GM12878 (cell line): Measurements from ENCODE around the gene ADAP1. TPM values are rescaled to one million over a fixed set of nuclear protein-coding genes. Genes with fewer than 3 reads are reported as not detected.

Source experiments
- ATAC-seq: fragments of 200-7000 bp; cut with Tn5 transposase; 3 replicates; pipeline ENCODE4 v1.9.1; 2020; ENCODE audit warnings: mild to moderate bottlenecking, moderate library complexity
- BruUV-seq: library from RNA; stranded (reverse); fragments of 400-500 nt; replicated peaks from 2 replicates; lab custom pipeline; 2021; lab: Mats Ljungman, UMichigan
- CTCF ChIA-PET: fragments of 300-600 bp; sonication (Branson Sonifier 250); formaldehyde crosslinking; extraction: SDS; loops from one replicate; lab custom pipeline; 2021; ENCODE audit warnings: inconsistent platforms; lab: Yijun Ruan, JAX
- POLR2A ChIA-PET: fragments of 350-600 bp; formaldehyde crosslinking; extraction: SDS; loops from one replicate; lab custom pipeline; 2021; ENCODE audit warnings: inconsistent platforms; lab: Charles Lee
- RAD21 ChIA-PET: fragments of 300-600 bp; sonication (Branson Sonifier 250); formaldehyde crosslinking; loops from one replicate; lab custom pipeline; 2023; ENCODE audit warnings: antibody characterized with exemption; ENCODE audit not compliant: unreplicated experiment; lab: Charles Lee
- SMC1A ChIA-PET: fragments of 300-600 bp; sonication (Branson Sonifier 250); formaldehyde crosslinking; loops from one replicate; lab custom pipeline; 2023; ENCODE audit not compliant: unreplicated experiment, uncharacterized antibody; lab: Charles Lee
- DNase-seq: peaks from one replicate; pipeline ENCODE4 v3.0.0-alpha.2; 2011; ENCODE audit warnings: low read depth, low spot score
- FAIRE-seq: peaks from 3 replicates; lab custom pipeline; 2011; peaks lifted over from hg19 to GRCh38; lab: Jason Lieb, UNC
- H2AFZ ChIP-seq: 2 replicates; pipeline ENCODE4 v1.6.0; 2011; ENCODE audit warnings: low read depth, low read length, control low read depth; ENCODE audit not compliant: control insufficient read depth
- H3K27ac ChIP-seq: 2 replicates; pipeline ENCODE4 v1.5.1; 2011; ENCODE audit warnings: control low read depth; ENCODE audit not compliant: control insufficient read depth, insufficient read depth
- H3K27me3 ChIP-seq, 2 experiments: replicated peaks in 1 of 2; 2 replicates each; pipeline versions ENCODE4 v1.6.0 to v1.6.1; 2011; ENCODE audit warnings: low read length in 1 of 2; ENCODE audit not compliant: control insufficient read depth in 2 of 2, insufficient read depth in 2 of 2
- H3K36me3 ChIP-seq, 2 experiments: 2 replicates each; pipeline ENCODE4 v1.5.1; 2011; ENCODE audit warnings: low read length in 1 of 2; ENCODE audit not compliant: control insufficient read depth in 2 of 2, insufficient read depth in 2 of 2
- H3K4me1 ChIP-seq: 2 replicates; pipeline ENCODE4 v1.6.1; 2011; ENCODE audit warnings: mild to moderate bottlenecking, low read length, moderate library complexity, mixed read lengths; ENCODE audit not compliant: control insufficient read depth, insufficient read depth
- H3K4me2 ChIP-seq: 2 replicates; pipeline ENCODE4 v1.6.0; 2011; ENCODE audit warnings: control low read depth; ENCODE audit not compliant: control insufficient read depth, insufficient read depth
- H3K4me3 ChIP-seq: fragments of 200-600 bp; sonication (generic); 2 replicates; pipeline ENCODE4 v1.5.1; 2016
- H3K79me2 ChIP-seq: 2 replicates; pipeline ENCODE4 v1.6.0; 2011; ENCODE audit warnings: low read length; ENCODE audit not compliant: control insufficient read depth, insufficient read depth
- H3K9ac ChIP-seq: 2 replicates; pipeline ENCODE4 v1.8.0; 2011; ENCODE audit warnings: low read length, control low read depth, mixed read lengths; ENCODE audit not compliant: control insufficient read depth, insufficient read depth
- H3K9me3 ChIP-seq: replicated peaks from 3 replicates; pipeline ENCODE4 v1.5.1; 2011; ENCODE audit warnings: mild to moderate bottlenecking, low read length; ENCODE audit not compliant: control insufficient read depth, insufficient read depth
- H4K20me1 ChIP-seq: 2 replicates; pipeline ENCODE4 v1.6.0; 2011; ENCODE audit not compliant: control insufficient read depth, insufficient read depth
- CREB1 ChIP-seq: IDR thresholded peaks from 2 replicates; pipeline ENCODE4 v1.6.1; 2012; ENCODE audit warnings: low read depth, mild to moderate bottlenecking, inconsistent platforms
- HDAC6 ChIP-seq: fragments of 200-600 bp; sonication (generic); IDR thresholded peaks from one replicate; pipeline ENCODE4 v1.8.0; 2017; ENCODE audit warnings: antibody characterized with exemption; ENCODE audit not compliant: unreplicated experiment
- NFYA ChIP-seq: IDR thresholded peaks from 2 replicates; pipeline ENCODE4 v1.6.1; 2011; ENCODE audit warnings: low read depth, mild to moderate bottlenecking, low read length, improper control_type of control experiment, borderline replicate concordance
- POLR2A ChIP-seq: IDR thresholded peaks from 2 replicates; pipeline ENCODE4 v1.6.1; 2011; ENCODE audit warnings: low read depth, mild to moderate bottlenecking, low read length
- SREBF1 ChIP-seq: IDR thresholded peaks from 2 replicates; pipeline ENCODE4 v1.6.1; 2012; ENCODE audit warnings: mild to moderate bottlenecking, low read length
- WGBS: methylation state at CpG from one replicate; pipeline ENCODE4 v1.1.6; 2016; ENCODE audit warnings: low lambda C conversion rate; ENCODE audit not compliant: insufficient replicate concordance, insufficient coverage; ENCODE audit errors: missing lambda C conversion rate; 5-methylcytosine and 5-hydroxymethylcytosine counted together
- in situ Hi-C: fragments of 300-500 bp; cut with MboI; formaldehyde crosslinking; loops from 9 replicates; pipeline ENCODE4 v1.14.3; 2018; ENCODE audit warnings: mixed read lengths
- intact Hi-C: fragments of 100-400 bp; cut with micrococcal nuclease; formaldehyde crosslinking; loops from one replicate; pipeline ENCODE4 v1.14.2; 2022; ENCODE audit not compliant: unreplicated experiment
- polyA plus RNA-seq, 11 experiments: library from polyadenylated mRNA; depleted of rRNA in 4 of 11; unstranded in 6 of 11; stranded (reverse) in 5 of 11; fragments of >200 nt; fragmentation: Nextera tagmentation in 4 of 11; fragmentation: Illumina TruSeq in 1 of 11; extraction: Ambion mirVana in 4 of 11; extraction: Trizol in 1 of 11; gene quantifications; 1 replicate in 1 of 11; 2 replicates in 10 of 11; pipeline versions ENCODE4 v1.2.1 to v1.2.3, GENCODE V29; 2011 to 2016; ENCODE audit warnings: inconsistent platforms in 2 of 11, missing spikeins in 2 of 11, low read depth in 1 of 11
- total RNA-seq, 4 experiments: library from RNA; depleted of rRNA in 3 of 4; stranded (reverse); fragments of >200 nt in 3 of 4; fragmentation: Illumina TruSeq in 1 of 4; extraction: Trizol in 1 of 4; gene quantifications; 2 replicates each; pipeline versions ENCODE4 v1.2.1 to v1.2.3, GENCODE V29; 2013 to 2021
- TF ChIP-seq, protein P1 (sequence below): IDR thresholded peaks from 2 replicates; pipeline ENCODE4 v1.6.1; 2011; ENCODE audit warnings: borderline replicate concordance, low read depth, mild to moderate bottlenecking, moderate library complexity, mixed read lengths, low read length; ENCODE audit not compliant: insufficient read depth; ENCODE audit errors: extremely low read length

The ADAP1 gene
- total and polyA plus RNA-seq, 10 of the 15 experiments (the other 5 are each of a cell fraction or from before 2014, with no cell fraction given), result 0.22 to 44.2 (median 22.0) TPM; not detected in 1

DNA sequence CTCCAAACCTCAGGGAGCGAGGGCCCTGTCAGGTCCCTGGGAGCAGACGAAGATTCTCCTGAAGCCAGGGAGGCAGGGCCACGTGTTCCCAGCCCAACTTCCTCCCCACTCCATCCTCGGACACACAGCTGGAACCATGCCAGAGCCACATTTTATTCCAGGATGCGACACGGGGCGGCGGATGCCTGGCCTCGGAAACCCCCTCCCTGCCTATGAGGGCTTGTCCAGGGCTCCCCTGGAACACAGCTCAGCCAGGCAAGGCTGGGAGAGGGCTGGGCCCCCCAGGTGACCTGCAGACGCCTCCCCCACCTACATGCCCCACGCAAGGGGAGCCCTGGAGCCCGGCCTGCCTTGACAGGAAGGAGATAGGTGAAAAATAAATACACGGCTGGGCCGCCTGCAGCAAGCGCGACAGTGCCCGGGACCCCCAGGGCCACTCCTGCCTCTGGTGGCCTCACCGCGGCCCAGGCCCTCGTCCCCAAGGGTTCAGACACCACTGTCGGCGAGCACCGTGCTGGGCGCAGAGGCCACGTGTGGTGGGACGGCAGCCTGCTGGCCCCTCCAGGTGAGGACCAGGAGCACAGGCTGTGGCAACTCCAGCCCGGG, 56.6 kb downstream of the ADAP1 start:
- H3K9ac ChIP-seq, result no peak overlapping the region
- ATAC-seq, result no peak
- in situ Hi-C loops (no loop called here), intact Hi-C loops (no loop called here)
- H3K4me1 ChIP-seq, result no peaks in the 10 kb centered on the region; the same call in 1 of the 2 replicates
- no peaks in the 10 kb centered on the region for H3K79me2 ChIP-seq
- no peak overlapping the region for H2AFZ ChIP-seq
- 85% methylated on average over 24 of the region's 27 CpGs for WGBS
- no peaks in the 10 kb centered on the region for H3K27me3 ChIP-seq
- no peak for DNase-seq
- RAD21 ChIA-PET, result no interaction called here
- no peak for TF ChIP-seq HDAC6
- no peak for TF ChIP-seq CREB1
- peak; percentile 50; the same call in 1 of the 2 replicates for TF ChIP-seq POLR2A
- FAIRE-seq, result no peak
- no peaks in the 10 kb centered on the region; the same call in 2 of the 3 replicates for H3K9me3 ChIP-seq
- CTCF ChIA-PET, result no interaction called here
- no peaks in the 10 kb centered on the region for H4K20me1 ChIP-seq
- peaks cover 0 to 47% of the 10 kb centered on the region in 2 experiments; a peak in 2 of 4 replicates for H3K36me3 ChIP-seq
- SMC1A ChIA-PET, result no interaction called here
- no peak overlapping the region for H3K27ac ChIP-seq
- no peak overlapping the region for H3K4me3 ChIP-seq
- BruUV-seq, result no TSS peak
- no peak overlapping the region for H3K4me2 ChIP-seq
- POLR2A ChIA-PET, result no interaction called here

DNA sequence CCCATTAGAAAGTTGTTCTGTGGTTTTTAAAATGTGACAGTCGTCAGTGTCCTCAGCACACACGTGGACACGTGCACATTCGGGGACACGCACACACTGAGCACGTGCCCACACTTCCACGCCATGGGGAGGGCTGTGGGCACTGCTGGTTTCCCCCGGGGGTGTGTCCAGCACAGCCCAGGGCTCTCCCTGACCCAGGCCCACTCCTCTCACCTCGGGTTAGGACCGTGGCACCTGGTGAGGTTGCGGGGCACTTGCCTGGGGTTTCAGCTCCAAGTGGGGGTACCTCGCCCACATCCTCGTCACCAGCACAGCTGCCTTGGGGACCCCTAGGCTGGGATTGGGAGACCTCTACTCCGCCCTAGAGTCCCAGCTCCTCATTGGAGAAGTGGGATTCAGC, 57.4 kb downstream of the ADAP1 start:
- Histone ChIP-seq H3K4me3 (no peak overlapping the region), H3K79me2 (no peaks in the 10 kb centered on the region), H3K36me3 (peaks cover 2 to 55% of the 10 kb centered on the region in 2 experiments; a peak in 3 of 4 replicates), H3K9ac (no peak overlapping the region), H3K4me1 (no peaks in the 10 kb centered on the region; the same call in 1 of the 2 replicates), H3K27me3 (no peaks in the 10 kb centered on the region), H3K4me2 (no peak overlapping the region), H2AFZ (no peak overlapping the region), H3K9me3 (no peaks in the 10 kb centered on the region; the same call in 2 of the 3 replicates), H3K27ac (no peak overlapping the region), H4K20me1 (no peaks in the 10 kb centered on the region)
- in situ Hi-C loops (no loop called here), intact Hi-C loops (no loop called here)
- CTCF ChIA-PET, result no interaction called here
- RAD21 ChIA-PET, result no interaction called here
- DNase-seq (no peak), FAIRE-seq (no peak), ATAC-seq (no peak)
- no TSS peak for BruUV-seq
- WGBS, result 82% methylated on average over 14 of the region's 14 CpGs
- SMC1A ChIA-PET, result no interaction called here
- TF ChIP-seq SREBF1, result no peak
- TF ChIP-seq, protein P1, sequence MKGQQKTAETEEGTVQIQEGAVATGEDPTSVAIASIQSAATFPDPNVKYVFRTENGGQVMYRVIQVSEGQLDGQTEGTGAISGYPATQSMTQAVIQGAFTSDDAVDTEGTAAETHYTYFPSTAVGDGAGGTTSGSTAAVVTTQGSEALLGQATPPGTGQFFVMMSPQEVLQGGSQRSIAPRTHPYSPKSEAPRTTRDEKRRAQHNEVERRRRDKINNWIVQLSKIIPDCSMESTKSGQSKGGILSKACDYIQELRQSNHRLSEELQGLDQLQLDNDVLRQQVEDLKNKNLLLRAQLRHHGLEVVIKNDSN, result no peak
- no peak for TF ChIP-seq NFYA
- TF ChIP-seq POLR2A, result peak; percentile 41
- POLR2A ChIA-PET, result interaction anchor here (0.6 kb wide), 1 partner anchor 592 kb away, joined by 3 read pairs; no protein-coding TSS in a partner anchor
